HG02981 (cell line): Measurements from ENCODE around the gene LYZL6.
"Not testable (repeated sequence)": the region's sequence is repeated elsewhere in the genome, so short reads cannot be mapped to it uniquely, and the experiment has no call there.

Experiments
- ATAC-seq: cut with Tn5 transposase; IDR thresholded peaks from one replicate; pipeline ENCODE4 v1.9.1; 2021; ENCODE audit warnings: mild to moderate bottlenecking, moderate library complexity; ENCODE audit not compliant: unreplicated experiment

LYZL6 gene

GRCh38 chr17:35909408-35909807, 34.1 kb downstream of the LYZL6 start:
- no peak for ATAC-seq

- no peak for ATAC-seq
Observed at GRCh38 chr17:35907691-35908090, 35.8 kb downstream of the LYZL6 start.

DNA sequence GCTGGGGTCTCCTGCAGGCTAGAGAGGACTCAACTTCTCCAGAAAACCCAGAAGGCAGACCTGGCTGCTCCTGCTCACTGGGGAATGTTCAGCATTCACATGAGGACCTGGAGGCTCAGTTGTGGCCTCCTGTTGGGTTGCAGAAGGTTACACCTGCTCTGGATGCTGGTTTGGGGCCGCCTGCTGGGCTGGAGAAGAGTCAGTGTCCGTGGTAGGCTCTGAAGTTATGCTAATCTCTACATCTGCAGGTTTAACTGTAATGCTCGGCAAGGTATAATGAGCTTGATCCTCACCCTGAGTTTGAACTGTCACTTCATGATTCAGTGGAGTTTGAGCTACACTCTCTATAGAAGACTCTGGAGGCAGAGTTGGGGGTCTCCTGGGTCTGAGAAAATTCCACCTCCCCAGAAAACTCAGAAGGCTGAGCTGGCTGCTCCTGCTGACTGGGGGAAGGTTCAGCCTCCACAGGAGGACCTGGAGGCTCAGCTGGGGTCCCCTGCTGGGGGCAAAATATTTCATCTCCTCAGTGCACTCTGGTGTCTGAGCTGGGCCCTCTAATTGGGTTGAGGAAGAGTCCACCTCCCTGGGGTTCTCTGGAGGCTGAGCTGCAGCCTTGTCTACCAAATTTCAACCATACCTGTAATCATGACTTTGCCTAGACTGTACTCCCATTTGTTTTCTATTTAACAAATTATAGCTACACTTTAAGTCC, 36.4 kb downstream of the LYZL6 start:
- ATAC-seq, result no peak

- no peak for ATAC-seq
Observed at GRCh38 chr17:35906191-35906925, 37.2 kb downstream of the LYZL6 start.

- ATAC-seq, result no peak
Observed at GRCh38 chr17:35903451-35903850, 40.1 kb downstream of the LYZL6 start.

- no peak for ATAC-seq
Observed at GRCh38 chr17:35901631-35902175, 41.8 kb downstream of the LYZL6 start.

- no peak for ATAC-seq
Observed at GRCh38 chr17:35900708-35901480, 42.6 kb downstream of the LYZL6 start.

- no peak for ATAC-seq
Observed at GRCh38 chr17:35900280-35900679, 43.2 kb downstream of the LYZL6 start.

DNA sequence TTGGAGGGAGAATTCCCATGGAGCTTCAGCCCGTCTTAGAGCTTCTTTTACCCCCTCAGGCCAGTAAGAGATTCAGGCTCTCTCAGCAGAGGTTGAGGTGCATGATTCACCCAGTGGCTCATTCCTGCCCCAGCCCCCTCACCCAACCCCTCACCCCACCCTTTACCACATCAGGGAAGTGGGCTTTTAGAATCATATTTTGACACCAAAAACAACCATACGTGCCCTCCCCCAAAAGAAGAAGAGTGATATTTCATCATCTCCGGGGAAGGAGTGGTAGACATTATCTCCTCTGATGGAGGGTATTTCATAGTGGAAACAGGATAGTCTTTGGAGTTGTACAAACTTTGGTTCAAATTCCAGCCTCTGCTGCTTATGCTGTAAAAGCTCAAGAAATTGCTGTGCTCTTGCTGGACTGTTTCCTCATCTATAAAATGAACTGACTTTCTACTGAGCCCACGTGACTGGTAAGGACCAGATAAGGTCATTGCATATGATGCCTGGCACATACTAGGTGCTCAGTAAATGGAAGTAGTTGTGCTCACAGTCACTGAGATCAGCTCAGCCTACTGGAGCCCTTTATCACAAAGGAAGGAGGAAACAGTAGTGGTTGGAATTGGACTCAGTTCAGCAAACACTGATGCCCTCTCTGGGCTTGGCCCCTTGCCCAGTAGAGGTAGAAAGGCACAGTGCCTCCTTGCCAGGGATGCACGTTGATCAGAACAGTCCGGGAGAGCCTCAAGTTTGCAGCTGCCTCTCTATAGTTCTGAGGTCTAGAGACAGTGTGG, 45.0 kb downstream of the LYZL6 start:
- no peak for ATAC-seq

- ATAC-seq, result not testable (repeated sequence)
Observed at GRCh38 chr17:35897772-35898171, 45.7 kb downstream of the LYZL6 start.

- no peak for ATAC-seq
Observed at GRCh38 chr17:35895636-35896587, 47.6 kb downstream of the LYZL6 start.

GRCh38 chr17:35894206-35894605, 49.3 kb downstream of the LYZL6 start:
- no peak for ATAC-seq

GRCh38 chr17:35893751-35894150, 49.8 kb downstream of the LYZL6 start:
- no peak for ATAC-seq

GRCh38 chr17:35892091-35893035, 51.1 kb downstream of the LYZL6 start:
- no peak for ATAC-seq

DNA sequence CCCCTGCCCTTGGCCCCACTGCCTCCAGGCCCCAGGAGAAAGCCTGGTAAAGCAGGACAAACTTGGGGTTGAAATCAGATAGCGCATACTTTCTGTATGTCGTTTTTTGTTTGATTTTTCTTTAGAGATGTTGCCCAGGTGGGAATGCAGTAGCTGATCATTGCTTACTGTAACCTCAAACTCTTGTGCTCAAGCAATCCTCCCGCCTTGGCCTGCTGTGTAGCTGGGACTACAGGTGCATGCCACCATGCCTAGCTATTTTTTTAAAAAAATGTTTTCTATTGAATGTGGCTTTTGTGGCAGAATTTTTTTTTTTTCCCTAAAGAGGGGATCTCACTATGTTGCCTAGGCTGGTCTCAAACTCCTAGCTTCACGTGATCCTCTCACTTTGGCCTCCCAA, 52.2 kb downstream of the LYZL6 start:
- ATAC-seq, result no peak

DNA sequence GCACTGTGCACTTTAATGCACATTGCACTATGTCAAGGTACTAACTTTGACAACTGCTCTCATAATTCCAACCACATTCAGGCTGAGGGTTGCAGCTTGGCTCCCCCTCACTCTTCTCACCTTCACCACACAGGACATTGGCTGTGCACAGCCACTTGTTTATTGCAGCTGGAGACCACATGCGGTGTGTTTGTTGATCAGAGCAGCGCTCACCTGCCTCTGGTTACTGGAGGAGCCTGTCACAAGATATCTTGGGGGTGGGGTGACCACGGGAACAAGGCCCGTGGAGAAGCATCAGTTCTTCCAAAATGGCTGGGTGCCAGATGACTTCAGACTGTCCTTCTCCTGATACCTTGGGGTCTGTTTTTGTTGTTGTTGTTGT, 52.7 kb downstream of the LYZL6 start:
- ATAC-seq, result no peak

DNA sequence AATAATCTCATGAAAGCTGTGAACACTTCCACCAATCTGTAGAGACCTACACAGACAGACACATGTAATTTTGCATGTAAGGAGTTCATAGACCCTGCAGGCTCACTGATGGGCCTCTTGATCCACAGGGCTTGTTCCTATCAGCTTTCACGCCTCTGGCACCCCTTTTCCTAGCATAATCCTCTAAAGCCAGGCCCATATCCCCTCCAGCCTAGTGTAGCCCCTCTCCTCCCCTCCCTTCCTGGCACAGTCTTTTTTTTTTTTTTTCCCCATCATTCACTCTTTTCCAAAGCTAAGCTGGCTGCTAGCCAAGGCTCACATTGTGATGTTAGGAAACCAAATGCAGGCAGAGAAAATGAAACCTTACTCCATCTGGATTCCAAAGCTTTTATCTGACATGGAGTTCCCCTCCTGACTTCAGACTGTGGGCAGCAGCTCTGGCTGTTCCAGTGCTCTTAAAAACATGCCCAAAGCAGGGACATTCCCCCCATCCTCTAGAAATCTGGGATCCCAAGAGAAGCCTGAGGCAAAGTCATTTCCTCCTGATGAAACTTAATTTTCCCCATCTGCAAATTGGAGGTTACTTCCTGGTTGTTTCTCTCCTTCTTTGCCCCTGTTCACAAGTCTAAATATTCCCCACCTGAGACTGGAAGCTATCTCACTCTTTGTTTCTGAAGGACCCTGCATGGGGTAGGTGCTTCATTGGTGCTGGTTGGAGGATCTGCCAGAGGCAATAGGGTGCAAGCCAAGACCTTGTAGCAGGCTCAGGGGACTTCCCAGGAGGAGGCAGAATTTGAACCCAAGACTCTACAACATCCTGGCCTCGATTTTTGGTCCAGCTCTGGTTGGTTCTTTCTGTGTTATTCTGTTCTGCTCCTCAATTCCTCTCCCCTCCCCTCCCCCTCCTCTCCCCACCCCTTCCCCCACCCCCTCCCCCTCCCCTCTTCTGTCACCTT, 53.4 kb downstream of the LYZL6 start:
- ATAC-seq, result no peak
